ENCODE results near the gene GALNT13.

DNA sequence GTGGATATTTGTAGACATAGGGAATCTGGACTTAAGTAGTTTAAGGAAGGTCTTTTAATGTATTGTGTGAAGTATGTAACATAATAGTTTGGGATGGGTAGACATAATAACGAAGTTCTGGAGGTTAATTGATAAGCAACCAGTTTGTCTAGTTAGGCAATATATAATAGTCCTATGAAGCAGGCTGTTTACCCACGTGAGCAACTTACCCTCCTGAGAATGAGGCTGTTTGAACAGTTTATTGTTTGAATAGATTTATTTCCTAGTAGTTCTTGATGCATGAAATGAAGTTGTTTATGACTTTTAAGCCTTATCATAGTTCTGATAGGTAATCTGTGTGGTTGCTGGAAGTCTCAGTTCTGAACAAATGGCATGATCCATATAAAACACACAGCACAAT, 361.5 kb downstream of the GALNT13 start:
- TF ChIP-seq YY1 (IDR thresholded peaks at IDR 0.05; ENCODE audit: insufficient read depth, insufficient read length): no peak
- no peak for TF ChIP-seq ZNF274 (IDR thresholded peaks at IDR 0.05; ENCODE audit: low read depth, low read length)

All from NT2/D1 (cell line).